WERI-Rb-1 (cell line): ENCODE results near the gene IL21.

ENCODE experiments used
- DNase-seq: peaks from one replicate; pipeline ENCODE4 v3.0.0-alpha.2; 2020
- H3K27ac ChIP-seq: fragments of 250-450 bp; sonication (Bioruptor Pico); 2 replicates; pipeline ENCODE4 v1.5.1; 2020; ENCODE audit warnings: mild to moderate bottlenecking, moderate library complexity
- H3K27me3 ChIP-seq: fragments of 250-450 bp; sonication (Bioruptor Pico); 2 replicates; pipeline ENCODE4 v1.5.1; 2021; ENCODE audit warnings: mild to moderate bottlenecking, low read depth, moderate library complexity; ENCODE audit not compliant: insufficient read depth, severe bottlenecking
- H3K36me3 ChIP-seq: fragments of 250-450 bp; sonication (Bioruptor Pico); 2 replicates; pipeline ENCODE4 v1.5.1; 2020; ENCODE audit warnings: mild to moderate bottlenecking, moderate library complexity
- H3K4me3 ChIP-seq: 2 replicates; pipeline ENCODE4 v1.5.1; 2011; ENCODE audit warnings: low read depth, mild to moderate bottlenecking, control low read depth, low read length
- H3K9me3 ChIP-seq: fragments of 250-450 bp; sonication (Bioruptor Pico); 2 replicates; pipeline ENCODE4 v1.5.1; 2021; ENCODE audit warnings: mild to moderate bottlenecking, moderate library complexity; ENCODE audit not compliant: severe bottlenecking
- TF ChIP-seq, protein P1 (sequence below): IDR thresholded peaks from 2 replicates; pipeline ENCODE4 v1.5.1; 2011; ENCODE audit warnings: low read depth, mild to moderate bottlenecking, control low read depth, inconsistent platforms, low read length

The IL21 gene

DNA sequence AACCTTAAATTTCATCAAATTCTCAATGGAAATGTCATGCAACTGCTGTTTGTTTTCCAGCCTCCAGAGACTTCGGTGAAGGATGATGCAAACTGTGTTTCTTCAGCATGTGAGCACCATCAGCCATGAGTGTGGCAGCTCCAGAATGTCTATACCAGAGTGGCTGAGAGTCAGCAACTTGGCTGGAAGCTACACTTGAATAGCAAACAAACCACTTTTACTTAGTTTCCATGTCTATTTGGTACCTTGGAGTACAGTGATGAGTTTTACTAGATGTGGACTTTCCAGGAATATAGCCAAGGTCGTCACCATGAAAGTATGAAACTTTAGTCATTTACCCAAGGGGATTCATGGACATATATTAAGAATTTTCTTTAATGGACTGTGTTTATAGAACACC, 4.3 kb upstream of the IL21 start:
- H3K4me3 ChIP-seq: no peak overlapping the region
- H3K27me3 ChIP-seq: no peaks in the 10 kb centered on the region
- no peak overlapping the region for H3K27ac ChIP-seq
- no peaks in the 10 kb centered on the region for H3K9me3 ChIP-seq
- DNase-seq: no peak
- TF ChIP-seq, protein P1, sequence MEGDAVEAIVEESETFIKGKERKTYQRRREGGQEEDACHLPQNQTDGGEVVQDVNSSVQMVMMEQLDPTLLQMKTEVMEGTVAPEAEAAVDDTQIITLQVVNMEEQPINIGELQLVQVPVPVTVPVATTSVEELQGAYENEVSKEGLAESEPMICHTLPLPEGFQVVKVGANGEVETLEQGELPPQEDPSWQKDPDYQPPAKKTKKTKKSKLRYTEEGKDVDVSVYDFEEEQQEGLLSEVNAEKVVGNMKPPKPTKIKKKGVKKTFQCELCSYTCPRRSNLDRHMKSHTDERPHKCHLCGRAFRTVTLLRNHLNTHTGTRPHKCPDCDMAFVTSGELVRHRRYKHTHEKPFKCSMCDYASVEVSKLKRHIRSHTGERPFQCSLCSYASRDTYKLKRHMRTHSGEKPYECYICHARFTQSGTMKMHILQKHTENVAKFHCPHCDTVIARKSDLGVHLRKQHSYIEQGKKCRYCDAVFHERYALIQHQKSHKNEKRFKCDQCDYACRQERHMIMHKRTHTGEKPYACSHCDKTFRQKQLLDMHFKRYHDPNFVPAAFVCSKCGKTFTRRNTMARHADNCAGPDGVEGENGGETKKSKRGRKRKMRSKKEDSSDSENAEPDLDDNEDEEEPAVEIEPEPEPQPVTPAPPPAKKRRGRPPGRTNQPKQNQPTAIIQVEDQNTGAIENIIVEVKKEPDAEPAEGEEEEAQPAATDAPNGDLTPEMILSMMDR: no peak
- H3K36me3 ChIP-seq: no peaks in the 10 kb centered on the region

DNA sequence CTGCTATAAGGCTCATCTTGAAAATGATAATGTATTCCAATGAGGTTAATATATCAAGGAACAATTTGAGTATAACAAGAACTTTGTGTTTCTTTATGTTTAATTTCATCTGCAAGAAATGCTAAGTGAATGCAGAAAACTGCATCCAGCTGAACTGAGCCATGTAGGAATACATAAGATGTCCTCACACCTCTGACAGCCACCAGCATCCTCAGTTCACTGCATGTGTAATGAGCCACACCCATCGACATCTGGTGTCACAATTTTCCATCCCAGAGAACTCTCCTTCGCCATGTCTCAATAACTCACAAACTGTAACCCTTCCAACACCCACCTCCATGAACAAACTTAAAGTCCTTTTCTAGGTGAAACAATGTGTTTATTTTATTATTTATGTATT, 3.3 kb upstream of the IL21 start:
- Histone ChIP-seq H3K9me3 (no peaks in the 10 kb centered on the region), H3K27me3 (no peaks in the 10 kb centered on the region), H3K36me3 (no peaks in the 10 kb centered on the region), H3K27ac (no peak overlapping the region), H3K4me3 (no peak overlapping the region)
- TF ChIP-seq, protein P1: no peak
- DNase-seq: no peak

DNA sequence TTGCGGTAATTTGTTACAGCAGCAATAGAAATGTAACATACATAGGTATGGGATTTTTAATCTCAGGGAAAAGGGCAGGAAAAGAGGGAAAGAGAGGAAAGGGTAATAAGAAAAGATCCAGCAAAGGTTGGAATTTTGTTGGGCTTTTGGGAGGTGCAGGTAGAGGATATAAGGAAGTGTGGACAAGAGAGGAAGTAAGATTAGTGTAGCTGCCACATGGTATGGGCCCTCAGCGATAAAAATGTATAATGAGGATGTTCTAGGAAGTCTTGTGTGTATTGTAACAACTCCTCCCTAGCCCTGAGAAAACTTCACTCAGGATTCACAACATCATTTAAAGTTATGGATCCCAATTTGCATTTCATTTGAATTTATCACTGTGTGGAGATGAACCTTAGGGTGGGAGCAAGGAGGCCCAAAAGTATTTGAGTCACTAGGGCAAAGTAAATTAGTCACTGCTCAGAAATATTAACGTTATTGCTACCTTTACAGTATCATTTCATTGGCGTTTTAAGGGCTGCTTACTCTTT, 2.8 kb upstream of the IL21 start:
- DNase-seq: no peak
- H3K27me3 ChIP-seq: no peaks in the 10 kb centered on the region
- H3K4me3 ChIP-seq: no peak overlapping the region
- H3K27ac ChIP-seq: no peak overlapping the region
- H3K9me3 ChIP-seq: no peaks in the 10 kb centered on the region
- TF ChIP-seq, protein P1: no peak
- no peaks in the 10 kb centered on the region for H3K36me3 ChIP-seq

DNA sequence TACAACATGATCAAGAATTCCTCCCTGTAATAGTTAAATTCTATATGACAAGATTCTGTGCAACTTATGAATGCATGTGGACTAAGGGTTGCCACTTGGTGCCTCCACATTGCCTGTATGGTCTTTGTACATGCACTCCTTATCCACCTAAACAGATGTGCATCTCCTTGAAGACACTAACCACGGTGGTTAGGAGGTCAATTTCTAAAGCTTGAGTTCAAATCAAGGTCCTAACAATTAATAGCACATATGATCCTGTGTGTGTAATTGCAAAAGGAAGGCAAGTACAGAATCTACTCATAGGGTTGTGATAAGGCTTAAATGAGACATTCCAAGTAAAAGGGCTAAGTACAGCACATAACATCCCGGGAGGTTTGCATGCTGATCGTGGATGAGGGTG, 1.5 kb upstream of the IL21 start:
- TF ChIP-seq, protein P1: no peak

DNA sequence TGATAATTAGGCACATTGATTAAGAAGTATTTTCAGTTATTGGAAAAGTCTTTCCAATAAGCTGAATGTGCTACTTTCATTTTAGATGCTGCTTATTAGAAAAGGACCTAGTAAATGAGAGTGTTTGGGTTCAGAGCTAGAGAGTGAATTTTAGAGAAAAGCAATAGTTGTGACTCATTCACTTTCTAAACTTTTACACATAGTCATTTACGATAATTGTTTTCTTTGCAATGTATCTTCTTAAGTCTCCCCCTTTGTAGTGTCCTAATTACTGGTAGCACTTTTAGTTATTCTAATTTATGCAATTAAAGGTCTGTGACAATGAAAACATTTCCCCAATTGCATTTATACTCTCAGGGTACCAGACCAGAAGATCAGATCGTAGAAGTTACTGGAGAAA, 1.3 kb downstream of the IL21 start:
- Histone ChIP-seq H3K27ac (no peak overlapping the region), H3K27me3 (no peaks in the 10 kb centered on the region), H3K9me3 (no peaks in the 10 kb centered on the region), H3K36me3 (no peaks in the 10 kb centered on the region), H3K4me3 (no peak overlapping the region)
- TF ChIP-seq, protein P1: no peak
- DNase-seq: no peak

More for the DNA sequence above, 1.5 kb upstream of the IL21 start:
- Histone ChIP-seq H3K27me3 (no peaks in the 10 kb centered on the region), H3K4me3 (no peak overlapping the region), H3K9me3 (no peaks in the 10 kb centered on the region), H3K36me3 (no peaks in the 10 kb centered on the region), H3K27ac (no peak overlapping the region)
- DNase-seq: no peak
